OCI-LY3 (cell line): ENCODE data around the gene FLRT3.

Experiments
- H2AFZ ChIP-seq: fragments of 200-600, 300-600 bp; shearing (Covaris generic); 2 replicates; pipeline ENCODE4 v1.6.0; 2014; ENCODE audit warnings: antibody characterized with exemption, low read depth, low read length
- H3K27ac ChIP-seq: fragments of 200-600, 300-600 bp; sonication (generic); 2 replicates; pipeline ENCODE4 v1.5.1; 2014; ENCODE audit warnings: mild to moderate bottlenecking, low read length, moderate library complexity, mixed read lengths
- H3K27me3 ChIP-seq: fragments of 200-600, 300-600 bp; sonication (generic); 2 replicates; pipeline ENCODE4 v1.6.1; 2014; ENCODE audit warnings: low read depth, low read length, mixed read lengths
- H3K36me3 ChIP-seq: fragments of 200-600, 300-600 bp; sonication (generic); replicated peaks from 2 replicates; pipeline ENCODE3; 2014; ENCODE audit warnings: low read depth, low read length, mixed read lengths
- H3K4me1 ChIP-seq: fragments of 300-600, 200-600 bp; sonication (generic); 2 replicates; pipeline ENCODE4 v1.6.1; 2014; ENCODE audit warnings: low read length, mixed read lengths
- H3K4me2 ChIP-seq: fragments of 200-600, 300-600 bp; sonication (generic); 2 replicates; pipeline ENCODE4 v1.6.1; 2014; ENCODE audit warnings: low read length, mixed read lengths
- H3K4me3 ChIP-seq: fragments of 300-600, 200-600 bp; sonication (generic); 2 replicates; pipeline ENCODE4 v1.5.1; 2014; ENCODE audit warnings: antibody characterized with exemption, mild to moderate bottlenecking, low read length, moderate library complexity
- H3K79me2 ChIP-seq: fragments of 300-600, 200-600 bp; shearing (Covaris generic); 2 replicates; pipeline ENCODE4 v1.6.1; 2014; ENCODE audit warnings: mild to moderate bottlenecking, low read length, mixed read lengths
- H3K9ac ChIP-seq: fragments of 300-600, 200-600 bp; shearing (Covaris generic); 2 replicates; pipeline ENCODE4 v1.6.0; 2014; ENCODE audit warnings: mild to moderate bottlenecking, low read length, moderate library complexity
- H3K9me3 ChIP-seq: fragments of 200-600, 300-600 bp; shearing (Covaris generic); 2 replicates; pipeline ENCODE4 v1.6.1; 2014; ENCODE audit warnings: low read length, mixed read lengths; ENCODE audit not compliant: insufficient read depth
- H4K20me1 ChIP-seq: fragments of 200-600, 300-600 bp; sonication (generic); 2 replicates; pipeline ENCODE4 v1.6.1; 2016; ENCODE audit warnings: low read length, mixed read lengths; ENCODE audit not compliant: insufficient read depth
- EZH2phosphoT487 ChIP-seq: fragments of 200-600 bp; shearing (Covaris generic); IDR thresholded peaks from 2 replicates; pipeline ENCODE4 v1.6.1; 2018; ENCODE audit warnings: antibody characterized with exemption, mixed run types, low read depth
- TF ChIP-seq, protein P1 (sequence below): fragments of 200-600, 300-600 bp; sonication (generic); IDR thresholded peaks from 2 replicates; pipeline ENCODE4 v1.5.1; 2014; ENCODE audit warnings: antibody characterized with exemption, low read length, low read depth

Gene FLRT3

DNA sequence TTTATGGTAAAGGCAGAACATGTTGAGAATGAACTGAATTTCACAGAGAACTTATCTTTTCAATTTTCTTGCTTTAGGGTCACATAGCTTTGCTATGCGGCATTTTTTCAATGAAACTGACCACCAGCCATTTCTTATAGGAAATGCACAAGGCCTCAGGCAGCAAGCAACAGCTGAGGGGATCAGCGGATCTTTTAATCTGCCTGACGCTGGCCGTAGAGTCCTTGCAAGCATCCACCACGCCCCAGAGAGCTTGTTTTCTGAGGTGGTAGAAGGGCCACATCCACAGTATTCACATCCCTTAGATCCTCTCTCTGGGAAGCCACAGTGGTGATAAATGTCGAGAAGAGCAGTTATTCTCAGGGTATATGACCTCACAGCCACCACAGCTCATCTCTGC lies 34.3 kb downstream of the FLRT3 start:
- H3K27ac ChIP-seq = no peak overlapping the region
- TF ChIP-seq, protein P1, sequence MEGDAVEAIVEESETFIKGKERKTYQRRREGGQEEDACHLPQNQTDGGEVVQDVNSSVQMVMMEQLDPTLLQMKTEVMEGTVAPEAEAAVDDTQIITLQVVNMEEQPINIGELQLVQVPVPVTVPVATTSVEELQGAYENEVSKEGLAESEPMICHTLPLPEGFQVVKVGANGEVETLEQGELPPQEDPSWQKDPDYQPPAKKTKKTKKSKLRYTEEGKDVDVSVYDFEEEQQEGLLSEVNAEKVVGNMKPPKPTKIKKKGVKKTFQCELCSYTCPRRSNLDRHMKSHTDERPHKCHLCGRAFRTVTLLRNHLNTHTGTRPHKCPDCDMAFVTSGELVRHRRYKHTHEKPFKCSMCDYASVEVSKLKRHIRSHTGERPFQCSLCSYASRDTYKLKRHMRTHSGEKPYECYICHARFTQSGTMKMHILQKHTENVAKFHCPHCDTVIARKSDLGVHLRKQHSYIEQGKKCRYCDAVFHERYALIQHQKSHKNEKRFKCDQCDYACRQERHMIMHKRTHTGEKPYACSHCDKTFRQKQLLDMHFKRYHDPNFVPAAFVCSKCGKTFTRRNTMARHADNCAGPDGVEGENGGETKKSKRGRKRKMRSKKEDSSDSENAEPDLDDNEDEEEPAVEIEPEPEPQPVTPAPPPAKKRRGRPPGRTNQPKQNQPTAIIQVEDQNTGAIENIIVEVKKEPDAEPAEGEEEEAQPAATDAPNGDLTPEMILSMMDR = no peak
- no peak for TF ChIP-seq EZH2phosphoT487
- no peak overlapping the region for H3K4me3 ChIP-seq

DNA sequence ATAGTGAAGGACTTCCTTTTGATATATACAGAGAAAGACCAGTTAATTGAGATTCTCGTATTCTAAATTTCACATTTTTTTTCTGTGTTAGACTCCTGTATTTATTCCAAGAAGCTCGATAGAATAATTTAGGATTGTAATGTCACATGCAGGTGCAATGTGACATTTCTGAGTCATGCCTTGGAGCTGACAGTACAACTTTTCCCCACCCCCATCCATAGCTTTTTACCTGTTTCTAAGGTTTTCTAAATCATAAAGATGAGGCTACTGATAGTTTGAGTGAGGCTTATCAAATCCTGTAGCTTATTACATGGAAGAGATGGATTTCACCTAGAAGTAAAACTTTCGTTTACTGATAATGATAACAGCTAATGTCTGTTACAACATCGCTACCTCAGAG lies 37.6 kb downstream of the FLRT3 start:
- TF ChIP-seq, protein P1 = no peak
- no peaks in the 10 kb centered on the region for H4K20me1 ChIP-seq
- H3K9ac ChIP-seq = no peak overlapping the region
- no peak overlapping the region for H3K4me2 ChIP-seq
- no peak overlapping the region for H2AFZ ChIP-seq
- H3K27me3 ChIP-seq = no peaks in the 10 kb centered on the region
- H3K36me3 ChIP-seq = no peaks in the 10 kb centered on the region
- no peaks in the 10 kb centered on the region for H3K9me3 ChIP-seq
- H3K4me3 ChIP-seq = no peak overlapping the region
- H3K4me1 ChIP-seq = peaks cover 31% of the 10 kb centered on the region
- no peak overlapping the region for H3K27ac ChIP-seq
- H3K79me2 ChIP-seq = no peaks in the 10 kb centered on the region

More for the DNA sequence above, 34.3 kb downstream of the FLRT3 start:
- H3K79me2 ChIP-seq = no peaks in the 10 kb centered on the region
- H3K4me1 ChIP-seq = peaks cover under 1% of the 10 kb centered on the region; the same call in 1 of the 2 replicates
- H3K9ac ChIP-seq = no peak overlapping the region
- no peak overlapping the region for H3K4me2 ChIP-seq
- H2AFZ ChIP-seq = no peak overlapping the region
- H3K9me3 ChIP-seq = no peaks in the 10 kb centered on the region
- no peaks in the 10 kb centered on the region for H3K36me3 ChIP-seq
- H4K20me1 ChIP-seq = no peaks in the 10 kb centered on the region
- no peaks in the 10 kb centered on the region for H3K27me3 ChIP-seq

DNA sequence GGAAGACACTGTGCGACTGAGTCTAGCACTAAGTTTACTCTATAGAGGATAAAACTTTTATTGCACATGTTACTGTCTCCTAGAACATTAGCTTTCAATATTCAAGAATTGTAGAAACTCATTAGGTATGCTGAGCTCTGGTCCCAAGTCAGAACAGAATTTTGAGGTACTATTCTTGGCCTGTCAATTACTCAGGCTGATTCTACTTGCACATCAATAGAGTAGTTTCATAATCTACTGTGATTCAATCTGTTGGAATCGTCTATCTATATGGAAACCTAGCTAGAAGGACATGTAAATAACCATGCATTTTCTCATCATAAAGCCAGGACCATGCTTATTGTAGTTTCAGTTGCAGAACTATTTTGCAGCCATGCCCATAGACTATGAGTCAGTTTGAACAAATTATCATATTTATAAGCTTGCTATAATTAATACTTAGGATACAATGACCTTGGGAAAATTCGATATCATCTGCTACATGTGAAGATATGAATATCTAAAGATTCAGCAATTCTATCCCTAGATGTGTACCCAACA lies 41.6 kb downstream of the FLRT3 start:
- no peaks in the 10 kb centered on the region for H3K79me2 ChIP-seq
- H3K9ac ChIP-seq = no peak overlapping the region
- H2AFZ ChIP-seq = no peak overlapping the region
- no peaks in the 10 kb centered on the region for H3K9me3 ChIP-seq
- peaks cover 8% of the 10 kb centered on the region; the same call in 1 of the 2 replicates for H3K27me3 ChIP-seq
- no peaks in the 10 kb centered on the region for H3K36me3 ChIP-seq
- peaks cover 42% of the 10 kb centered on the region for H3K4me1 ChIP-seq
- H3K4me2 ChIP-seq = peak overlapping the region; percentile 54
- H3K4me3 ChIP-seq = peak overlapping the region; percentile 5; the same call in 1 of the 2 replicates
- H3K27ac ChIP-seq = peak overlapping the region; percentile 28
- TF ChIP-seq EZH2phosphoT487 = no peak
- TF ChIP-seq, protein P1 = no peak
- H4K20me1 ChIP-seq = no peaks in the 10 kb centered on the region

DNA sequence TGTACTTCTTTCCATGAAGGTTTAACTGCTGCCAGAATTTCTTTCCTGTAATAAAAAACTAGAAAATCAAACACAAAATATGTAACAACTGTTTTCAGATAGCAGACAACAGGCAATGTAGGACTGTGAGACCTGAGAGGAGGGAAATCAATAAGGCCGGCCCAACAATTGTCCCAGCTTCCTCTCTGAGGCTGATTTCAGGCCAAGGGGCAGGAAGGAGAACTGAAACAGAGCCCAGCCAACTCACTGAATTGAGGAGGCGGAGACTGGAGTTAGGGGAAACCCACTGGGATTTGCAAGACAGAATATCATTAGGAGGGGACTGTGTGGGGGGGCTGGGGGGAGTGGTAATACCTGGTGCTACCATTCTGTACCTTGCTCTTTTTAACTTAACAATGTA lies 42.2 kb downstream of the FLRT3 start:
- no peaks in the 10 kb centered on the region for H3K36me3 ChIP-seq
- H3K4me2 ChIP-seq = peak overlapping the region; percentile 54
- peaks cover 42% of the 10 kb centered on the region for H3K4me1 ChIP-seq
- H3K27ac ChIP-seq = peak overlapping the region; percentile 28; the same call in 1 of the 2 replicates
- no peaks in the 10 kb centered on the region for H4K20me1 ChIP-seq
- no peak overlapping the region for H2AFZ ChIP-seq
- H3K27me3 ChIP-seq = peaks cover 8% of the 10 kb centered on the region; the same call in 1 of the 2 replicates
- no peak overlapping the region for H3K4me3 ChIP-seq
- no peaks in the 10 kb centered on the region for H3K9me3 ChIP-seq
- H3K9ac ChIP-seq = no peak overlapping the region; the same call in 1 of the 2 replicates
- TF ChIP-seq, protein P1 = no peak
- TF ChIP-seq EZH2phosphoT487 = no peak
- H3K79me2 ChIP-seq = no peaks in the 10 kb centered on the region
